Measurements from ENCODE around the gene CAMTA1. TPM values are rescaled to one million over a fixed set of nuclear protein-coding genes. Genes with fewer than 3 reads are reported as not detected.

Gene CAMTA1
- total RNA-seq, 4 donors from 2014 or later, result 45.3 to 68.9 (median 62.0) TPM

DNA sequence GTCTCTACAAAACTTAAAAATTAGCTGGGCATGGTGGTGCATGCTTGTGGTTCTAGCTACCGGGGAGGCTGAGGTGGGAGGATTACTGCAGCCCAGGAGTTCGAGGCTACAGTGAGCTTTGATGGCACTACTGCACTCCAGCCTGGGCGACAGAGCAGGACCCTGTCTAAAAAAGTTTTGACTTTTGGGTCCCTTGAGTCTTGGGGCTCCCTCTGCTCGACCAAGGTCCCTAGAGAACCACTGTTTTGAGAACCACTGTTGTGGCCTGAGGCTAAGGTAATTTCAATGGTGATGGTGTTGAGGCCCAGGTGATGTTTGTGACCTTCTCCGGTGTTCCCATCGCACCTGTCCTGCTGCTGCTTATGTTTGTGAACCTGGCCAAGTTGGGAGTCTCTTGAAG is 3.1 kb upstream of the CAMTA1 start:
- ATAC-seq (ENCODE audit: low FRiP score), result no peak
- TF ChIP-seq, protein P1, sequence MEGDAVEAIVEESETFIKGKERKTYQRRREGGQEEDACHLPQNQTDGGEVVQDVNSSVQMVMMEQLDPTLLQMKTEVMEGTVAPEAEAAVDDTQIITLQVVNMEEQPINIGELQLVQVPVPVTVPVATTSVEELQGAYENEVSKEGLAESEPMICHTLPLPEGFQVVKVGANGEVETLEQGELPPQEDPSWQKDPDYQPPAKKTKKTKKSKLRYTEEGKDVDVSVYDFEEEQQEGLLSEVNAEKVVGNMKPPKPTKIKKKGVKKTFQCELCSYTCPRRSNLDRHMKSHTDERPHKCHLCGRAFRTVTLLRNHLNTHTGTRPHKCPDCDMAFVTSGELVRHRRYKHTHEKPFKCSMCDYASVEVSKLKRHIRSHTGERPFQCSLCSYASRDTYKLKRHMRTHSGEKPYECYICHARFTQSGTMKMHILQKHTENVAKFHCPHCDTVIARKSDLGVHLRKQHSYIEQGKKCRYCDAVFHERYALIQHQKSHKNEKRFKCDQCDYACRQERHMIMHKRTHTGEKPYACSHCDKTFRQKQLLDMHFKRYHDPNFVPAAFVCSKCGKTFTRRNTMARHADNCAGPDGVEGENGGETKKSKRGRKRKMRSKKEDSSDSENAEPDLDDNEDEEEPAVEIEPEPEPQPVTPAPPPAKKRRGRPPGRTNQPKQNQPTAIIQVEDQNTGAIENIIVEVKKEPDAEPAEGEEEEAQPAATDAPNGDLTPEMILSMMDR (IDR thresholded peaks at IDR 0.05), result no peak
- no peak for DNase-seq (ENCODE audit: low spot score)

DNA sequence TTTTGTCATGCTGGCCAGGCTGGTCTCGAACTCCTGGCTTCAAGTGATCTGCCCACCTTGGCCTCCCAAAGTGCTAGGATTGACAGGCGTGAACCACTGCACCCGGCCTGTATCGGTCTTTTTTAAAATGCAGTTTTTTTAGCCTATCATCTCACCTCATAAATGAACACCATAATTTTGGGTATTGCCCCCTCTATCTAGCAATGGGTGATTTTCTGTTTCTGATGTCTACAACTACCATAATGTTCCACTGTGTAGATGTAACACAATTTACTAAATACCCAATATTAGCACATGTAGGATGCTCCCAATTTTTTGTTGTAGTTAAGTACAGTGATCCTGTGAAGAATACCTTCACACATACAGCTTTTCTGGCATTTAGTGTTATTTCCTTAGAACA is 2.0 kb upstream of the CAMTA1 start:
- TF ChIP-seq, protein P1 (IDR thresholded peaks at IDR 0.05), result no peak
- DNase-seq (ENCODE audit: low spot score) (no peak), ATAC-seq (ENCODE audit: low FRiP score) (no peak)

DNA sequence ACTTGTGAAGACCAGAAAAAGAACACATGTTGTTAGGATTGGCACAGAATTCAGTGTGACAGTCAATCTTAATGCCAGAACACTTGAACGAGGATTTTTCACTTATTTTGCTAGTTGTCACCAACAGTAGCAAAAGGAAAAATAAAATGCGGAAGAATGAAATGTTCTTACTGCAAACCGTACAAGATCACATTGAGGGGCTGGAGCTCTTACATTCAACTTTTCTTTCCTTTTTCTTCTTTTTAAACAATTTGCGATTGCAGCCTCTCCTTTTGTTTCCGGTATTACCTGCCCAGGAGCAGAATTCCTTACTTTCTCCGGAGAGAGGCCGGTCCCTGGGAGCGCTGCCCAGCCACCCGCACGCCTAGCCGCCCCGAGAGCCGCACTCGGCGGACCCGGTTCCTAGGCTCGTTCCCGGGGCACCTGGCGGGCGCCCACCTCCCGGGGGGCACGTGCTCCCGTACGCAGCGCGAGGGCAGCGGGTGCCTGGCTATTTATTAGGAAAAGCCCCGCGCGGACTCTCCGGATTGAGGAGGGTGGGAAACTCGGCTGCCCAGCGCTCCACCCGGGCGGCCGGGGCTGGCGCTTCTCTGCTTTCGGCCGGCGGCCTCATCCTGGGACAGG is 1.2 kb upstream of the CAMTA1 start:
- DNase-seq (ENCODE audit: low spot score) (no peak), ATAC-seq (ENCODE audit: low FRiP score) (no peak)
- TF ChIP-seq, protein P1 (IDR thresholded peaks at IDR 0.05), result no peak

DNA sequence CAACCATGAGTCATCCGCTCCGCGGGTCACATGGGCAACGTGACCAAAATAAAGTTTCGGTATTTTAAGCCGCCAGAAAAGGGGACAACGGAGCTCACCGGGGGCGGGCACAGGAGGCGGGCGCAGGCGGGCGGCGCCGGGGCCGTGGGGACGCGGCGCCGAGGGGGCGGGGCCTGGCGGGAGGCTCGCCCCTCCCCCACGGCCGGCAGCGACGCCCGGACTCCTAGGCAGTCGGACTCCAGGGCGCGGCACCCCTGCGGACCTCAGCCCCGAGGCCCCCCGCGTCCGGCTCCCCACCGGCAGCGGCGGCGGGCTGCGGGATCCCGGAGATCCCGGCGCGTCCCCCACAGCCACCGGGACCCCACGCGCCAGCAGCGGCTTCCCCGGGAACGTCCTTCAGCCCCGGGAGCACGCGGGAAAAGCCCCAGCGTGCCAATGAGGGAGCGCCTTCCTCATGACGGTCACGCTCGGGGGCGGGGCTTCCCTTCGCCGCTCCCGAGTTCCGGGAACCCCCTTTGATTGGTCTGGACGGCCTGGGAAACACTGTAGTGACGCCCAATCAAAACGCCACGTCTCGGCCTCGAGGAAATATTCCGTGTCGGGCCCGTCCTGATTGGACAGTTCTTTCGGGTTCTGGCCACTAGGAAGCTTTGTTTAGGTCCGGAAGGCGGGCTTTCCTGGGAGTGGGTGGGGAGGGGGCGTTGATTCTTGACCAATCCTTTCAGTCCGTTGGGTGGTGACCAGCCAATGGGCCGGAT is 515 bp upstream of the CAMTA1 start:
- peak; percentile 97 for ATAC-seq (ENCODE audit: low FRiP score)
- TF ChIP-seq, protein P1 (IDR thresholded peaks at IDR 0.05), result peak in 1 of 3 donors; percentile 31
- peak; percentile 99 for DNase-seq (ENCODE audit: low spot score)

- TF ChIP-seq, protein P1 (IDR thresholded peaks at IDR 0.05), result no peak
- ATAC-seq (ENCODE audit: low FRiP score) (peak; percentile 29), DNase-seq (ENCODE audit: low spot score) (no peak)
These were observed 663 bp downstream of the CAMTA1 start for GRCh38 chr1:6785728-6786505.

- ATAC-seq (ENCODE audit: low FRiP score), result no peak
- TF ChIP-seq, protein P1 (IDR thresholded peaks at IDR 0.05), result no peak
- no peak for DNase-seq (ENCODE audit: low spot score)
These were observed 3.7 kb downstream of the CAMTA1 start for GRCh38 chr1:6788946-6789345.

Data from omental fat pad (tissue), 4 donors.